Tibial nerve (tissue), 4 donors: ENCODE data around the gene PLPP4. TPM values are rescaled to one million over a fixed set of nuclear protein-coding genes. Genes with fewer than 3 reads are reported as not detected.
A peak's percentile ranks its signal among the peaks of the same experiment; 100 is the strongest.

Experiments used
- DNase-seq, 2 donors: peaks; one replicate each; pipeline ENCODE4 v3.0.0-alpha.2; 2019; ENCODE audit warnings: low spot score in 2 of 2
- H3K27ac ChIP-seq, 4 donors: fragments of 200-600 bp; sonication (generic) in 3 of 4; one replicate each; pipeline ENCODE4 v1.5.1; 2017 to 2019; ENCODE audit warnings: mild to moderate bottlenecking in 1 of 4
- H3K27me3 ChIP-seq, 2 donors: fragments of 200-600 bp; sonication (generic) in 1 of 2; one replicate each; pipeline versions ENCODE4 v1.5.1 to v1.6.0; 2017 to 2019
- H3K36me3 ChIP-seq, 3 donors: fragments of 200-600 bp; sonication (generic); one replicate each; pipeline ENCODE4 v1.5.1; 2018 to 2019
- H3K4me1 ChIP-seq, 4 donors: fragments of 200-600 bp; sonication (generic) in 3 of 4; one replicate each; pipeline ENCODE4 v1.5.1; 2017 to 2019
- H3K4me3 ChIP-seq, 4 donors: fragments of 200-600 bp; sonication (generic) in 3 of 4; one replicate each; pipeline ENCODE4 v1.5.1; 2017 to 2019; ENCODE audit warnings: mild to moderate bottlenecking in 1 of 4, moderate library complexity in 1 of 4
- H3K9me3 ChIP-seq, 4 donors: fragments of 200-600 bp; sonication (generic) in 3 of 4; one replicate each; pipeline ENCODE4 v1.5.1; 2017 to 2019
- CTCF ChIP-seq, 5 experiments: fragments of 200-600 bp in 3 of 5; fragments of 450-650 bp in 2 of 5; sonication (generic) in 3 of 5; IDR thresholded peaks; one replicate each; pipeline ENCODE4 v1.5.1; 2016 to 2019; ENCODE audit warnings: antibody characterized with exemption in 5 of 5, mild to moderate bottlenecking in 3 of 5, moderate library complexity in 2 of 5
- EP300 ChIP-seq, 2 donors: sonication (generic); formaldehyde crosslinking; IDR thresholded peaks; one replicate each; pipeline ENCODE4 v1.6.1; 2017; ENCODE audit warnings: antibody characterized with exemption in 2 of 2, mild to moderate bottlenecking in 1 of 2
- POLR2A ChIP-seq, 2 donors: fragments of 450-650 bp; IDR thresholded peaks; one replicate each; pipeline ENCODE4 v1.6.1; 2017; ENCODE audit warnings: antibody characterized with exemption in 2 of 2, mild to moderate bottlenecking in 2 of 2, moderate library complexity in 2 of 2
- WGBS, 2 donors: methylation state at CpG; one replicate each; pipeline ENCODE4 v1.1.5; 2018; 5-methylcytosine and 5-hydroxymethylcytosine counted together
- total RNA-seq, 4 donors: library from RNA; depleted of rRNA; stranded (reverse); fragments of >200 nt; gene quantifications; one replicate each; pipeline ENCODE4 v1.1.0, GENCODE V29; 2016

The PLPP4 gene
- total RNA-seq, 4 donors from 2014 or later: not detected

DNA sequence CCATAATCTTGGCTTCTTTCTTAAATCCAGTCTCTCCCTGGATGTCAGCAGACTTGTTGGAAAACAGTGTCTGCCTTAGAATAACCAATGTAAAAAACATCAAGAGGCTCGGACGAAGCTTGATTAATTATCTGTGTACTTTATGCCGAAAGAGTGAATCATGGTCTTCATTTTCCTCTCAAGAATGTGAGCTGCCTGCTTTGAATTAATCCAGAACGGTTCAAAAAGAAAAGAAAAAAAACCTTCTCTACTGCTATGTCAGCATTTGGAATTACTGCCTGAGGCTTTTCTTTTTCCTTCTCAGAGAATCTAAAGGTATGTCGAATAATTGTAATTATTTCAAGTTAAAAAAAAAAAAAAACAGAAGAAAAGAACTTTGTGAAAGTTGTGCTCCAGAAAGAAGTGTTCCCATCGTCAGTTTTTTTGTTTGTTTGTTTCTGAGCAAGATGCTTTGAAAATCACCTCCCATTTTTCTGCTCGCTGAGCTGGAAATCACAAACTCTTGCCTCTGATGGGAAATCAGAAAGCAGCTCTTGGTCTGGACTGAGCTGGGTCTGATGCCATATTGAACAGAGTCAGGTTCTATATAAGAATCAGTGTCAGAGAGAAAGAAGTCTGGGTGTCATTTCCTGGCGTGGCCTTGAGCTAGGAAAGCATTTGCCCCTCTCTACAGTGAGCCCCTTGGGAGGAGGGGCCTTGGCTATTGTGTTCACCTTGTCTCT lies 20.2 kb downstream of the PLPP4 start:
- Histone ChIP-seq H3K27me3 (no peaks in the 10 kb centered on the region), H3K4me3 (no peak overlapping the region), H3K4me1 (no peaks in the 10 kb centered on the region), H3K27ac (no peak overlapping the region), H3K36me3 (no peaks in the 10 kb centered on the region), H3K9me3 (peaks cover 0 to 6% (median 0%) of the 10 kb centered on the region in 4 donors)
- WGBS, 2 donors: 32 to 36% methylated on average over 8 of the region's 8 CpGs
- DNase-seq: no peak
- TF ChIP-seq EP300 (IDR thresholded peaks at IDR 0.05) (no peak), CTCF (IDR thresholded peaks at IDR 0.05) (no peak), POLR2A (IDR thresholded peaks at IDR 0.05) (no peak)

GRCh38 chr10:120477743-120478141 lies 20.7 kb downstream of the PLPP4 start:
- H3K27ac ChIP-seq: no peak overlapping the region
- peaks cover 0 to 10% (median 0%) of the 10 kb centered on the region in 4 donors for H3K9me3 ChIP-seq
- no peak for DNase-seq
- no peaks in the 10 kb centered on the region for H3K27me3 ChIP-seq
- H3K36me3 ChIP-seq: no peaks in the 10 kb centered on the region
- TF ChIP-seq POLR2A (IDR thresholded peaks at IDR 0.05): no peak
- TF ChIP-seq EP300 (IDR thresholded peaks at IDR 0.05): no peak
- TF ChIP-seq CTCF (IDR thresholded peaks at IDR 0.05): no peak
- WGBS, 2 donors: 61 to 69% methylated on average over 2 to 3 of the region's 3 CpGs
- H3K4me1 ChIP-seq: no peaks in the 10 kb centered on the region
- H3K4me3 ChIP-seq: no peak overlapping the region

DNA sequence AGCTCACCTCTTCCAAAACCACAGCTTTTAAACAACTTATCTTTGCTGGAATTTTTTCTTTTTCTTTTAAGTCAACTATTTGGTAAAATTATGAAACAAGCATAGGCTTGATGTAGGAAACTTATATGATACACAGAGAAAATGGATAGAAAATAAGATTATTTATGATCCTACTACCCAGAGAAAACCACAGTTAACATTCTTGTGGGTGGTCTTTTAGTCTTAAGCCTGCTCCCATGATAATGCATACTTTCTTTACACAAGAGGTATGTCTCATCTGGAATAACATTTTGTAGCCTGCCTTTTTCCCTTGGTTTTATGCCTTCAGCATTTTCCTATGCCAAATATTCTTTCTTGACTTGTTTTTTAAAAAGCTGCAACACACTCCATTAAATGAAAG lies 21.4 kb downstream of the PLPP4 start:
- H3K27me3 ChIP-seq: no peaks in the 10 kb centered on the region
- no peaks in the 10 kb centered on the region for H3K4me1 ChIP-seq
- peaks cover 0 to 14% (median 0%) of the 10 kb centered on the region in 4 donors for H3K9me3 ChIP-seq
- H3K36me3 ChIP-seq: no peaks in the 10 kb centered on the region
- H3K4me3 ChIP-seq: no peak overlapping the region
- no peak for TF ChIP-seq CTCF (IDR thresholded peaks at IDR 0.05)
- no peak for TF ChIP-seq POLR2A (IDR thresholded peaks at IDR 0.05)
- TF ChIP-seq EP300 (IDR thresholded peaks at IDR 0.05): no peak
- no peak overlapping the region for H3K27ac ChIP-seq
- no peak for DNase-seq

- 76 to 79% methylated on average over 4 of the region's 4 CpGs for WGBS, 2 donors
- no peak overlapping the region for H3K4me3 ChIP-seq
- DNase-seq: no peak
- no peaks in the 10 kb centered on the region for H3K4me1 ChIP-seq
- H3K27me3 ChIP-seq: no peaks in the 10 kb centered on the region
- no peak overlapping the region for H3K27ac ChIP-seq
- no peak for TF ChIP-seq EP300 (IDR thresholded peaks at IDR 0.05)
- TF ChIP-seq POLR2A (IDR thresholded peaks at IDR 0.05): no peak
- H3K9me3 ChIP-seq: peaks cover 0 to 14% (median 0%) of the 10 kb centered on the region in 4 donors
- no peaks in the 10 kb centered on the region for H3K36me3 ChIP-seq
Observed at GRCh38 chr10:120479506-120479905, 22.5 kb downstream of the PLPP4 start.

DNA sequence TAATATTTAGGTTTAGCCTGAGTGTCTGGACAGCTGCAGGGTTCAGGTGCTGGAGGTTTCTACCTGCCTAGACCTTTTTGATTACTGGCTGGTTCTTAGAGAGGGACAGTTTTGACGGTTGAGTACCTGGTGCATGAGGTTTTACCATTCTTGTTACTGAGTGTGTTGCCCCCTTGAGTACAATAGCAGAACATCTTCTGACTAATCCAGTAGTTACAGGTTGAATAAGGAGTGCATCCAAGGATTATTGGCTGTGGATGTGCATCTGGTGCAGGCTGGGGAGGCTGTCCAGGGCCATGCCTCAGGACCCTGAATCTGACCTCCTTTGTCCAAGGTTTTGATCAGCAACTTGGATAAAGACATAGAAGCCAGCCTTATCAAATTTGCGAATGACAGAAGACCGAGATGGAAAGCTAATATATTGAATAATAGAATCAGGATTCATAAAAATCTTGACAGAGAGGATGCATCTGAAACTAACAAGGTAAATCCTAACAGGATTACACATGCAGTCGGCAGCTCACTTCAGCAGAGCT lies 23.1 kb downstream of the PLPP4 start:
- TF ChIP-seq POLR2A (IDR thresholded peaks at IDR 0.05) (no peak), EP300 (IDR thresholded peaks at IDR 0.05) (no peak), CTCF (IDR thresholded peaks at IDR 0.05) (no peak)
- Histone ChIP-seq H3K27me3 (no peaks in the 10 kb centered on the region), H3K36me3 (no peaks in the 10 kb centered on the region), H3K4me1 (no peaks in the 10 kb centered on the region), H3K4me3 (no peak overlapping the region), H3K27ac (no peak overlapping the region), H3K9me3 (peaks cover 0 to 14% (median 0%) of the 10 kb centered on the region in 4 donors)
- 78 to 89% methylated on average over 4 of the region's 4 CpGs for WGBS, 2 donors
- DNase-seq: peak in 1 of 2 donors; percentile 1
